ENCODE measurements around the gene FHAD1.

The FHAD1 gene

DNA sequence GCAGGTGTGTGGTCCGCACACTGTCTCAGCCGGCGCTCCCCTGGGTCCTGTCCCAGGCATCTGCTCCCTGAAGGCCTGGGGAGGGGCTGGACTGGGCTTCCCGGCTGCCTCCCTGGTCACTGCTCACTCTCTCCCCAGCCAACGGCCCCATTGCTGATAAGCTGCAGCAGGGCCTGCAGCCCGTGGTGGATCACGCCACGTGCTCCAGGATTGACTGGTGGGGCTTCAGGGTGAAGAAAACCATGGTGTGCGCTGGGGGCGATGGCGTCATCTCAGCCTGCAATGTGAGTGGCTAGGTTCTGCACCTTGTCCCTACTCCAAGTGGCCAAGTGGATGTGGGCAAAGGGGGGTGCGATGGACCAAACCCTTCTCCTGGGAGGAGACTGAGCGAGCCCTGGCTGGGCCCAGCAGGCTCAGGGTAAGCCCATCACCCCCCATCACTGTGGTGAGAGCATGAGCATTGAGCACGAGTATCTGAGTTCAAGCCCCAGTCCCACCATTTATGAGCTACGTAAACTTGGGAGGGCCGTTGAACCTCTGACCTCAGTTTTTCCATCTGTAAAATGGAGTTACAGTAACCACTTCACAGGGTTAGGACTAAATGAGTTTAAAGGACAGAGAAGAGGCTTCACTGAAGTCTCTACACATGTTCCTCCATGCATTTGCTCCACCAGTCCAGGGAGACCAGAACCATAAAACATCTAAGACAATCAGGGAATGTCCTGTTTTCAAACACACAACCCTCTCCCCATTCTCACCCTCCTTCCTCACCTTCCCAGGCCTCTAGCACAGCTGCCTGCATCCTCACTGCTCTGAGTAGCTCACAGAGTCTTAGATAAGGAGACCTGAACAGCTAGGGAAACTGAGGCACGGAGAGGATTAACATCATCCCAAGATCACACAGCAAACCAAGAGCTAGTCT, 197.7 kb downstream of the FHAD1 start:
- no peak for ATAC-seq
- TF ChIP-seq, protein P1, sequence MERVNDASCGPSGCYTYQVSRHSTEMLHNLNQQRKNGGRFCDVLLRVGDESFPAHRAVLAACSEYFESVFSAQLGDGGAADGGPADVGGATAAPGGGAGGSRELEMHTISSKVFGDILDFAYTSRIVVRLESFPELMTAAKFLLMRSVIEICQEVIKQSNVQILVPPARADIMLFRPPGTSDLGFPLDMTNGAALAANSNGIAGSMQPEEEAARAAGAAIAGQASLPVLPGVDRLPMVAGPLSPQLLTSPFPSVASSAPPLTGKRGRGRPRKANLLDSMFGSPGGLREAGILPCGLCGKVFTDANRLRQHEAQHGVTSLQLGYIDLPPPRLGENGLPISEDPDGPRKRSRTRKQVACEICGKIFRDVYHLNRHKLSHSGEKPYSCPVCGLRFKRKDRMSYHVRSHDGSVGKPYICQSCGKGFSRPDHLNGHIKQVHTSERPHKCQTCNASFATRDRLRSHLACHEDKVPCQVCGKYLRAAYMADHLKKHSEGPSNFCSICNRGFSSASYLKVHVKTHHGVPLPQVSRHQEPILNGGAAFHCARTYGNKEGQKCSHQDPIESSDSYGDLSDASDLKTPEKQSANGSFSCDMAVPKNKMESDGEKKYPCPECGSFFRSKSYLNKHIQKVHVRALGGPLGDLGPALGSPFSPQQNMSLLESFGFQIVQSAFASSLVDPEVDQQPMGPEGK (CRISPR knock-in tag; IDR thresholded peaks at IDR 0.05; ENCODE audit: borderline replicate concordance) = no peak
- TF ChIP-seq PPARA (CRISPR knock-in tag; IDR thresholded peaks at IDR 0.05; ENCODE audit: borderline replicate concordance) = no peak
- TF ChIP-seq TOX (CRISPR knock-in tag; IDR thresholded peaks at IDR 0.05; ENCODE audit: borderline replicate concordance) = no peak
- no peak for TF ChIP-seq ZC3H10 (CRISPR knock-in tag; IDR thresholded peaks at IDR 0.05)
- TF ChIP-seq GLIS3 (CRISPR knock-in tag; IDR thresholded peaks at IDR 0.05) = no peak
- TF ChIP-seq ZFP30 (CRISPR knock-in tag; IDR thresholded peaks at IDR 0.05) = no peak
- TF ChIP-seq ZNF8 (CRISPR knock-in tag; IDR thresholded peaks at IDR 0.05) = no peak
- TF ChIP-seq, protein P2, sequence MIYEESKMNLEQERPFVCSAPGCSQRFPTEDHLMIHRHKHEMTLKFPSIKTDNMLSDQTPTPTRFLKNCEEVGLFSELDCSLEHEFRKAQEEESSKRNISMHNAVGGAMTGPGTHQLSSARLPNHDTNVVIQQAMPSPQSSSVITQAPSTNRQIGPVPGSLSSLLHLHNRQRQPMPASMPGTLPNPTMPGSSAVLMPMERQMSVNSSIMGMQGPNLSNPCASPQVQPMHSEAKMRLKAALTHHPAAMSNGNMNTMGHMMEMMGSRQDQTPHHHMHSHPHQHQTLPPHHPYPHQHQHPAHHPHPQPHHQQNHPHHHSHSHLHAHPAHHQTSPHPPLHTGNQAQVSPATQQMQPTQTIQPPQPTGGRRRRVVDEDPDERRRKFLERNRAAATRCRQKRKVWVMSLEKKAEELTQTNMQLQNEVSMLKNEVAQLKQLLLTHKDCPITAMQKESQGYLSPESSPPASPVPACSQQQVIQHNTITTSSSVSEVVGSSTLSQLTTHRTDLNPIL (CRISPR knock-in tag; IDR thresholded peaks at IDR 0.05; ENCODE audit: low read depth) = no peak
- TF ChIP-seq ZNF70 (CRISPR knock-in tag; IDR thresholded peaks at IDR 0.05) = no peak
- no peak for TF ChIP-seq SNAI2 (CRISPR knock-in tag; IDR thresholded peaks at IDR 0.05)
- TF ChIP-seq ARNTL (CRISPR knock-in tag; IDR thresholded peaks at IDR 0.05; ENCODE audit: borderline replicate concordance, low read depth) = no peak
- no peak for TF ChIP-seq ISL1 (CRISPR knock-in tag; IDR thresholded peaks at IDR 0.05)
- TF ChIP-seq, protein P3, sequence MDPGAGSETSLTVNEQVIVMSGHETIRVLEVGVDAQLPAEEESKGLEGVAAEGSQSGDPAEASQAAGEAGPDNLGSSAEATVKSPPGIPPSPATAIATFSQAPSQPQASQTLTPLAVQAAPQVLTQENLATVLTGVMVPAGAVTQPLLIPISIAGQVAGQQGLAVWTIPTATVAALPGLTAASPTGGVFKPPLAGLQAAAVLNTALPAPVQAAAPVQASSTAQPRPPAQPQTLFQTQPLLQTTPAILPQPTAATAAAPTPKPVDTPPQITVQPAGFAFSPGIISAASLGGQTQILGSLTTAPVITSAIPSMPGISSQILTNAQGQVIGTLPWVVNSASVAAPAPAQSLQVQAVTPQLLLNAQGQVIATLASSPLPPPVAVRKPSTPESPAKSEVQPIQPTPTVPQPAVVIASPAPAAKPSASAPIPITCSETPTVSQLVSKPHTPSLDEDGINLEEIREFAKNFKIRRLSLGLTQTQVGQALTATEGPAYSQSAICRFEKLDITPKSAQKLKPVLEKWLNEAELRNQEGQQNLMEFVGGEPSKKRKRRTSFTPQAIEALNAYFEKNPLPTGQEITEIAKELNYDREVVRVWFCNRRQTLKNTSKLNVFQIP (CRISPR knock-in tag; IDR thresholded peaks at IDR 0.05; ENCODE audit: borderline replicate concordance, low read depth) = no peak
- TF ChIP-seq, protein P4, sequence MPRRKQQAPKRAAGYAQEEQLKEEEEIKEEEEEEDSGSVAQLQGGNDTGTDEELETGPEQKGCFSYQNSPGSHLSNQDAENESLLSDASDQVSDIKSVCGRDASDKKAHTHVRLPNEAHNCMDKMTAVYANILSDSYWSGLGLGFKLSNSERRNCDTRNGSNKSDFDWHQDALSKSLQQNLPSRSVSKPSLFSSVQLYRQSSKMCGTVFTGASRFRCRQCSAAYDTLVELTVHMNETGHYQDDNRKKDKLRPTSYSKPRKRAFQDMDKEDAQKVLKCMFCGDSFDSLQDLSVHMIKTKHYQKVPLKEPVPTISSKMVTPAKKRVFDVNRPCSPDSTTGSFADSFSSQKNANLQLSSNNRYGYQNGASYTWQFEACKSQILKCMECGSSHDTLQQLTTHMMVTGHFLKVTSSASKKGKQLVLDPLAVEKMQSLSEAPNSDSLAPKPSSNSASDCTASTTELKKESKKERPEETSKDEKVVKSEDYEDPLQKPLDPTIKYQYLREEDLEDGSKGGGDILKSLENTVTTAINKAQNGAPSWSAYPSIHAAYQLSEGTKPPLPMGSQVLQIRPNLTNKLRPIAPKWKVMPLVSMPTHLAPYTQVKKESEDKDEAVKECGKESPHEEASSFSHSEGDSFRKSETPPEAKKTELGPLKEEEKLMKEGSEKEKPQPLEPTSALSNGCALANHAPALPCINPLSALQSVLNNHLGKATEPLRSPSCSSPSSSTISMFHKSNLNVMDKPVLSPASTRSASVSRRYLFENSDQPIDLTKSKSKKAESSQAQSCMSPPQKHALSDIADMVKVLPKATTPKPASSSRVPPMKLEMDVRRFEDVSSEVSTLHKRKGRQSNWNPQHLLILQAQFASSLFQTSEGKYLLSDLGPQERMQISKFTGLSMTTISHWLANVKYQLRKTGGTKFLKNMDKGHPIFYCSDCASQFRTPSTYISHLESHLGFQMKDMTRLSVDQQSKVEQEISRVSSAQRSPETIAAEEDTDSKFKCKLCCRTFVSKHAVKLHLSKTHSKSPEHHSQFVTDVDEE (CRISPR knock-in tag; IDR thresholded peaks at IDR 0.05) = no peak
- TF ChIP-seq BACH2 (CRISPR knock-in tag; IDR thresholded peaks at IDR 0.05; ENCODE audit: borderline replicate concordance) = no peak
- no peak for TF ChIP-seq CSDC2 (CRISPR knock-in tag; IDR thresholded peaks at IDR 0.05)
- no peak for TF ChIP-seq ESRRG (CRISPR knock-in tag; IDR thresholded peaks at IDR 0.05)
- no peak for TF ChIP-seq ZFP3 (CRISPR knock-in tag; IDR thresholded peaks at IDR 0.05)

DNA sequence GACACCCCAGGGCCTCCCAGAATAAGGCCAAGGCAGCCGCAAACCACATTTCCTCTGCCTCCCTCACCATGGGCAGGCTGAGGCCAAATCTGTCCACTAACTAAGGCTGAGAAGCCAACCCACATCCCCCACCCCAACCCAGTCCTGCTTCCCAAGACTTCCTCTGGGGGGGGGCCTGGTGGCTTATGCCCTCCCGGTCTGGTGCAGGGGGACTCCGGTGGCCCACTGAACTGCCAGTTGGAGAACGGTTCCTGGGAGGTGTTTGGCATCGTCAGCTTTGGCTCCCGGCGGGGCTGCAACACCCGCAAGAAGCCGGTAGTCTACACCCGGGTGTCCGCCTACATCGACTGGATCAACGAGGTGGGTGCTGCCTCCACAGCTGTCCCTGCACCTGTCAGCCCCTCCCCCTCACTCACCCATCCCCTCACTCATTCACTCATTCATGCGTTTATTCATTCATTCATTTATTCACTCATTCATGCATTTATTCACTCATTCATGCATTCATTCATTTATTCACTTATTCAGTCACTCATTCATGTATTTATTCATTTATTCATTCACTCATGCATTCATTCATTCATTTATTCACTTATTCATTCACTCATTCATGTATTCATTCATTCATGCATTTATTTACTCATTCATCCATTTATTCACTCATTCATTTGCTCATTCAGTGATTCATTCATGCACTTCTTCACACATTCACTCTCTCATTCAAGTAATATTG, 198.5 kb downstream of the FHAD1 start:
- ATAC-seq = no peak
- TF ChIP-seq ARNTL (CRISPR knock-in tag; IDR thresholded peaks at IDR 0.05; ENCODE audit: borderline replicate concordance, low read depth) (no peak), ZFP30 (CRISPR knock-in tag; IDR thresholded peaks at IDR 0.05) (no peak), RARB (CRISPR knock-in tag; IDR thresholded peaks at IDR 0.05) (no peak), GLIS3 (CRISPR knock-in tag; IDR thresholded peaks at IDR 0.05) (no peak), SNAI2 (CRISPR knock-in tag; IDR thresholded peaks at IDR 0.05) (no peak), ZNF70 (CRISPR knock-in tag; IDR thresholded peaks at IDR 0.05) (no peak), ISL1 (CRISPR knock-in tag; IDR thresholded peaks at IDR 0.05) (no peak), TOX (CRISPR knock-in tag; IDR thresholded peaks at IDR 0.05; ENCODE audit: borderline replicate concordance) (no peak), ZNF565 (CRISPR knock-in tag; conservative IDR thresholded peaks at IDR 0.05; ENCODE audit: low read depth) (no peak), BACH2 (CRISPR knock-in tag; IDR thresholded peaks at IDR 0.05; ENCODE audit: borderline replicate concordance) (no peak), ZFP3 (CRISPR knock-in tag; IDR thresholded peaks at IDR 0.05) (no peak), OSR1 (CRISPR knock-in tag; IDR thresholded peaks at IDR 0.05) (no peak), TCF4 (CRISPR knock-in tag; IDR thresholded peaks at IDR 0.05; ENCODE audit: borderline replicate concordance) (no peak), ZC3H10 (CRISPR knock-in tag; IDR thresholded peaks at IDR 0.05) (no peak)
- TF ChIP-seq, protein P4 (CRISPR knock-in tag; IDR thresholded peaks at IDR 0.05) = no peak
- TF ChIP-seq, protein P1 (CRISPR knock-in tag; IDR thresholded peaks at IDR 0.05; ENCODE audit: borderline replicate concordance) = no peak
- TF ChIP-seq, protein P5, sequence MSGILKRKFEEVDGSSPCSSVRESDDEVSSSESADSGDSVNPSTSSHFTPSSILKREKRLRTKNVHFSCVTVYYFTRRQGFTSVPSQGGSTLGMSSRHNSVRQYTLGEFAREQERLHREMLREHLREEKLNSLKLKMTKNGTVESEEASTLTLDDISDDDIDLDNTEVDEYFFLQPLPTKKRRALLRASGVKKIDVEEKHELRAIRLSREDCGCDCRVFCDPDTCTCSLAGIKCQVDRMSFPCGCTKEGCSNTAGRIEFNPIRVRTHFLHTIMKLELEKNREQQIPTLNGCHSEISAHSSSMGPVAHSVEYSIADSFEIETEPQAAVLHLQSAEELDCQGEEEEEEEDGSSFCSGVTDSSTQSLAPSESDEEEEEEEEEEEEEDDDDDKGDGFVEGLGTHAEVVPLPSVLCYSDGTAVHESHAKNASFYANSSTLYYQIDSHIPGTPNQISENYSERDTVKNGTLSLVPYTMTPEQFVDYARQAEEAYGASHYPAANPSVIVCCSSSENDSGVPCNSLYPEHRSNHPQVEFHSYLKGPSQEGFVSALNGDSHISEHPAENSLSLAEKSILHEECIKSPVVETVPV (CRISPR knock-in tag; IDR thresholded peaks at IDR 0.05) = no peak

Data from SK-N-SH treated with all-trans-retinoic acid at 6 μM for 48 hours (cell line).